AG09319 (cell line): ENCODE measurements around the gene DNAJB11.
A peak's percentile ranks its signal among the peaks of the same experiment; 100 is the strongest.

Experiments used
- DNase-seq: peaks from one replicate; pipeline ENCODE4 v3.0.0-alpha.2; 2010; ENCODE audit warnings: low read depth; ENCODE audit errors: extremely low read depth
- CTCF ChIP-seq: IDR thresholded peaks from 2 replicates; pipeline ENCODE4 v1.5.1; 2011; ENCODE audit warnings: low read depth, mild to moderate bottlenecking, inconsistent platforms, low read length, moderate library complexity

Gene DNAJB11

GRCh38 chr3:186616299-186616617 lies 45.7 kb downstream of the DNAJB11 start:
- no peak for DNase-seq
- no peak for TF ChIP-seq CTCF

GRCh38 chr3:186617036-186617946 lies 46.8 kb downstream of the DNAJB11 start:
- peak; percentile 96 for DNase-seq
- TF ChIP-seq CTCF, result peak; percentile 96

- no peak for DNase-seq
- TF ChIP-seq CTCF, result no peak
Observed at GRCh38 chr3:186618318-186618938, 47.9 kb downstream of the DNAJB11 start.

GRCh38 chr3:186619787-186620212 lies 49.3 kb downstream of the DNAJB11 start:
- DNase-seq, result no peak
- TF ChIP-seq CTCF, result no peak

- TF ChIP-seq CTCF, result no peak
- DNase-seq, result no peak
Observed at GRCh38 chr3:186620213-186621092, 49.9 kb downstream of the DNAJB11 start.

GRCh38 chr3:186621894-186622650 lies 51.6 kb downstream of the DNAJB11 start:
- DNase-seq, result no peak
- TF ChIP-seq CTCF, result no peak
